ENCODE measurements around the gene AGR2. TPM values are rescaled to one million over a fixed set of nuclear protein-coding genes. Genes with fewer than 3 reads are reported as not detected.

The AGR2 gene
- total and polyA plus RNA-seq, 2 of the 4 experiments (the other 2 are of a cell fraction), result not detected

GRCh38 chr7:16754856-16755317, 49.9 kb downstream of the AGR2 start:
- H2AK5ac ChIP-seq (ENCODE audit: low read depth, low read length), result no peak overlapping the region
- H3K4me3 ChIP-seq (ENCODE audit: insufficient read depth, low read depth, low read length), result no peak overlapping the region
- H3K18ac ChIP-seq (ENCODE audit: low read depth, low read length), result no peak overlapping the region
- intact Hi-C loops (cut with micrococcal nuclease), result no loop called here
- H2BK15ac ChIP-seq (ENCODE audit: low read depth, low read length), result no peak overlapping the region
- ATAC-seq (ENCODE audit: low read depth), result no peak
- no peaks in the 10 kb centered on the region for H3K36me3 ChIP-seq (ENCODE audit: control insufficient read depth, insufficient read depth, low read length)
- H4K91ac ChIP-seq (ENCODE audit: insufficient read depth, low read depth, low read length), result no peak overlapping the region
- H2BK120ac ChIP-seq (ENCODE audit: low read depth, low read length), result no peak overlapping the region
- no peaks in the 10 kb centered on the region for H3K27me3 ChIP-seq (ENCODE audit: control insufficient read depth, insufficient read depth, low read length)
- no peak for TF ChIP-seq CHD1 (IDR thresholded peaks at IDR 0.05; ENCODE audit: low read depth, low read length)
- no peak for TF ChIP-seq FOS (IDR thresholded peaks at IDR 0.05; ENCODE audit: low read depth, low read length)
- no peak for TF ChIP-seq CEBPB (IDR thresholded peaks at IDR 0.05; ENCODE audit: low read depth, low read length)
- TF ChIP-seq SMC3 (IDR thresholded peaks at IDR 0.05; ENCODE audit: low read depth, low read length), result no peak
- no peak for TF ChIP-seq MAZ (IDR thresholded peaks at IDR 0.05; ENCODE audit: borderline replicate concordance, low read depth, low read length)
- no peak for TF ChIP-seq POLR2A (IDR thresholded peaks at IDR 0.05; ENCODE audit: low read depth, low read length)
- TF ChIP-seq NFE2L2 (IDR thresholded peaks at IDR 0.05; ENCODE audit: low read depth, low read length), result no peak
- TF ChIP-seq RFX5 (IDR thresholded peaks at IDR 0.05; ENCODE audit: low read depth, low read length), result no peak
- TF ChIP-seq, protein P1, sequence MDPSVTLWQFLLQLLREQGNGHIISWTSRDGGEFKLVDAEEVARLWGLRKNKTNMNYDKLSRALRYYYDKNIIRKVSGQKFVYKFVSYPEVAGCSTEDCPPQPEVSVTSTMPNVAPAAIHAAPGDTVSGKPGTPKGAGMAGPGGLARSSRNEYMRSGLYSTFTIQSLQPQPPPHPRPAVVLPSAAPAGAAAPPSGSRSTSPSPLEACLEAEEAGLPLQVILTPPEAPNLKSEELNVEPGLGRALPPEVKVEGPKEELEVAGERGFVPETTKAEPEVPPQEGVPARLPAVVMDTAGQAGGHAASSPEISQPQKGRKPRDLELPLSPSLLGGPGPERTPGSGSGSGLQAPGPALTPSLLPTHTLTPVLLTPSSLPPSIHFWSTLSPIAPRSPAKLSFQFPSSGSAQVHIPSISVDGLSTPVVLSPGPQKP (IDR thresholded peaks at IDR 0.05; ENCODE audit: borderline replicate concordance, low read depth, low read length), result no peak
- TF ChIP-seq MAFK (IDR thresholded peaks at IDR 0.05; ENCODE audit: low read depth, low read length), result no peak
- no peaks in the 10 kb centered on the region for H3K9me3 ChIP-seq (ENCODE audit: control insufficient read depth, insufficient read depth, low read length)
- no peak overlapping the region for H3K27ac ChIP-seq (ENCODE audit: insufficient read depth, low read length)
- dilution Hi-C loops (cut with HindIII; ENCODE audit: low sequenced_read_pairs, unreplicated experiment), result no loop called here
- no peaks in the 10 kb centered on the region for H4K20me1 ChIP-seq (ENCODE audit: insufficient read depth, low read length)
- ChIA-PET POLR2A (ENCODE audit: unreplicated experiment) (no interaction called here), CTCF (interaction anchor here (1.5 kb wide), 1 partner anchor 11 kb away, joined by 3 read pairs; no protein-coding TSS in a partner anchor)
- H2AK9ac ChIP-seq (replicated peaks; ENCODE audit: low read depth, low read length, poor library complexity), result no peak overlapping the region
- no peak for DNase-seq
- no peak overlapping the region for H3K56ac ChIP-seq (ENCODE audit: extremely low read depth, insufficient read depth, low read length)
- H3K23ac ChIP-seq (ENCODE audit: low read depth, low read length), result no peak overlapping the region
- no peaks in the 10 kb centered on the region for H3K9me1 ChIP-seq (ENCODE audit: insufficient read depth, low read length)
- H3K14ac ChIP-seq (replicated peaks; ENCODE audit: low read depth, low read length), result no peak overlapping the region
- H3K9ac ChIP-seq (ENCODE audit: low read depth, low read length), result no peak overlapping the region
- BruUV-seq (replicated peaks), result no TSS peak
- no peak overlapping the region for H2AFZ ChIP-seq (replicated peaks; ENCODE audit: low read length, poor library complexity)
- no peak overlapping the region for H2BK20ac ChIP-seq (ENCODE audit: low read depth, low read length)
- no peak overlapping the region for H2BK5ac ChIP-seq (ENCODE audit: low read depth, low read length, poor library complexity, severe bottlenecking)
- H3K4ac ChIP-seq (ENCODE audit: low read depth, low read length), result no peak overlapping the region
- H3K79me1 ChIP-seq (ENCODE audit: low read depth in 1 of 2, low read length in 2 of 2), result no peaks in the 10 kb centered on the region
- H3K4me1 ChIP-seq (ENCODE audit: control insufficient read depth, insufficient read depth, low read length), result no peaks in the 10 kb centered on the region
- in situ Hi-C loops (cut with MboI; ENCODE audit: low sequenced_read_pairs), result no loop called here
- WGBS, 2 experiments (ENCODE audit: extremely low coverage in 2 of 2, insufficient read length in 1 of 2), result no CpG with 5 or more reads among the region's 6 CpGs
- no peak overlapping the region for H4K8ac ChIP-seq (ENCODE audit: low read depth in 2 of 2, low read length in 2 of 2)
- H3K4me2 ChIP-seq (ENCODE audit: low read depth, low read length), result no peak overlapping the region
- no peak overlapping the region for H4K5ac ChIP-seq (ENCODE audit: low read depth, low read length)
